T-helper 17 cell (primary cell): ENCODE data around the gene SPEM1. TPM values are rescaled to one million over a fixed set of nuclear protein-coding genes. Genes with fewer than 3 reads are reported as not detected.

Experiments
- ATAC-seq: fragments of 150-1000 bp; cut with Tn5 transposase; 2 replicates; pipeline ENCODE4 v1.10.0; 2021; ENCODE audit warnings: mild to moderate bottlenecking, moderate library complexity
- DNase-seq, 3 donors: peaks; one replicate each; pipeline versions ENCODE4 v3.0.0 to v3.0.0-alpha.2; 2020 to 2021
- H3K9me3 ChIP-seq: one replicate; pipeline ENCODE4 v1.7.0; 2013; ENCODE audit warnings: low read length, mild to moderate bottlenecking; ENCODE audit not compliant: control insufficient read depth, poor library complexity, severe bottlenecking
- H3K27ac Mint-ChIP-seq: one replicate; pipeline ENCODE4 v1.8.0; 2022; ENCODE audit warnings: mild to moderate bottlenecking, moderate library complexity, mixed read lengths
- H3K27me3 Mint-ChIP-seq: one replicate; pipeline ENCODE4 v1.8.0; 2022; ENCODE audit warnings: mixed read lengths
- H3K36me3 Mint-ChIP-seq: one replicate; pipeline ENCODE4 v1.8.0; 2022; ENCODE audit warnings: low read depth, mixed read lengths
- H3K4me1 Mint-ChIP-seq: one replicate; pipeline ENCODE4 v1.8.0; 2022; ENCODE audit warnings: mild to moderate bottlenecking, mixed read lengths
- H3K4me3 Mint-ChIP-seq: one replicate; pipeline ENCODE4 v1.8.0; 2022; ENCODE audit warnings: mild to moderate bottlenecking, moderate library complexity, mixed read lengths
- total RNA-seq, 4 donors: library from RNA in 2 of 4; stranded (reverse) in 2 of 4; gene quantifications; one replicate each; pipeline ENCODE4 v1.2.3 and lab custom pipeline; 2022 to 2026

The SPEM1 gene
- total RNA-seq, 2 donors from 2014 or later, result not detected

DNA sequence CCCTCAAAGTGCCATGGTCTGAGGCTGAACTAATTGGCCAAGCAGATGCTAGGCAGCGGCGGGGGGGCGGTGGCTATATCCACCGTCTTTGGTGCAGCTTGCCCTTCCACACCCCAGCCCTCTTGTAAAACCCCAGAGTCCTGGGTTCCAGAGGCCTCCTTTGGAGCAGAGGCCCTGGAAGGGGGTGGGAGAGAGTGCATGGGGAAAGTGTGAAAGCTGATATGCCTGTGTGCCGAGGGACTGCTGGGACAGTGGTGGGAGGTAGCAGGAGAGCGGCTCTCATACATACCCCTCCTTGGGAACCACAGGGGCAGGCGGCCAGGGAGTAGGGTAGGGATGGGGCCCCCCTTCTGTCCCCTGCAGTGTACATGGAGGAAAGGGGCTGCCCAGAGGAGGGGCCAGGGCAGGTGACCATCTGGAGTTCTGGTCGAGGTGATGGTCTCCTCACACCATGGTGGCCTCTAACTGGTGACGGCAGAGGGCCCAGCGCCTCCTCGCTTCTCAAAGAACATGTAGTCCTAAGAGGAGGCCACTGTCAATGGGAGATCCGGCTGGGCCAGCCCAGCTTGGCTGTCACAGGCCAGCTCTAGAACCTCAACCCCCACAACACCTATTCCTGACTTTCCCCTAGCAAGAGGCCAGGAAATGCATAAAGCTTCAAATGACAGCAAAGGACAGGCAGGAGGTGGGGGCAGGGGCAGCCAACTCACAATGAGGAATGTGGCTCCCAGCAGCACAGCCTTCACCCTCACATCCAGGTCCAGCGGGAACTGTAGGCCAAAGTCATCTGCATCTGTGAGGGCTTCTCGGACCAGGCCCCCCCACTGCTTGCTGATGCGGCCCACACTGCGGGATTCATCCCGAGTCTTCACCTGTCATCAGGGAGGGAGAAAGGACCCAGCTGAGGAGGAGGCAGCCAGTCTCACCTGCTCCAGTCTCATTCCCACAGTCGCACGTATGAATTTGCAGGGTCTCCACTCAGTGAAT is 29.9 kb upstream of the SPEM1 start:
- DNase-seq, result no peak
- peak overlapping the region; percentile 43 for H3K27ac Mint-ChIP-seq

DNA sequence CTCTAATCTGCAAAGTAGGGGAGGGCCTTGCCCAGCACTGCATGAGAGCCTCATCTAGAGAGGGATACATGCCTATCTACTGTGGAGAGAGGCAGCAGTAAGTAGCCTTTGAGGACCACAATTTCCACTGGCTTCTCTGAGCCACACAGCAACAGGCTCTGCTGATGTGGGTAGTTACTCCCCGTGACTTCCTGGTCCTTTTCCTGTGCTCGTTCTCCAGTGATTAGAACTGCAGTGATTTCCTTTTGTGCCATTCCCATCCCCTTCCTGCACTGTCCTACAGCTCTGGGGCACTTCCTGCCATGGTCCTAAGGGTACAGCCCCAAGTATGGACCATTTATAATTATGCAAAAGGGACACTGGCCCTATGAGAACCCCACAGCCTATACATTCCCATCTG is 28.8 kb upstream of the SPEM1 start:
- peaks cover 38% of the 10 kb centered on the region for H3K4me1 Mint-ChIP-seq
- no peak overlapping the region for H3K27ac Mint-ChIP-seq
- ATAC-seq (no peak), DNase-seq (no peak)
- no peaks in the 10 kb centered on the region for H3K9me3 ChIP-seq
- peaks cover 2% of the 10 kb centered on the region for H3K36me3 Mint-ChIP-seq
- peak overlapping the region; percentile 80 for H3K4me3 Mint-ChIP-seq
- H3K27me3 Mint-ChIP-seq, result no peaks in the 10 kb centered on the region

More for the DNA sequence above, 29.9 kb upstream of the SPEM1 start:
- Mint-ChIP-seq H3K36me3 (peaks cover 5% of the 10 kb centered on the region), H3K27me3 (no peaks in the 10 kb centered on the region), H3K4me1 (peaks cover 38% of the 10 kb centered on the region), H3K4me3 (no peak overlapping the region)
- ATAC-seq, result no peak
- no peaks in the 10 kb centered on the region for H3K9me3 ChIP-seq

GRCh38 chr17:7392696-7393612 is 27.2 kb upstream of the SPEM1 start:
- peaks cover 2% of the 10 kb centered on the region for H3K36me3 Mint-ChIP-seq

DNA sequence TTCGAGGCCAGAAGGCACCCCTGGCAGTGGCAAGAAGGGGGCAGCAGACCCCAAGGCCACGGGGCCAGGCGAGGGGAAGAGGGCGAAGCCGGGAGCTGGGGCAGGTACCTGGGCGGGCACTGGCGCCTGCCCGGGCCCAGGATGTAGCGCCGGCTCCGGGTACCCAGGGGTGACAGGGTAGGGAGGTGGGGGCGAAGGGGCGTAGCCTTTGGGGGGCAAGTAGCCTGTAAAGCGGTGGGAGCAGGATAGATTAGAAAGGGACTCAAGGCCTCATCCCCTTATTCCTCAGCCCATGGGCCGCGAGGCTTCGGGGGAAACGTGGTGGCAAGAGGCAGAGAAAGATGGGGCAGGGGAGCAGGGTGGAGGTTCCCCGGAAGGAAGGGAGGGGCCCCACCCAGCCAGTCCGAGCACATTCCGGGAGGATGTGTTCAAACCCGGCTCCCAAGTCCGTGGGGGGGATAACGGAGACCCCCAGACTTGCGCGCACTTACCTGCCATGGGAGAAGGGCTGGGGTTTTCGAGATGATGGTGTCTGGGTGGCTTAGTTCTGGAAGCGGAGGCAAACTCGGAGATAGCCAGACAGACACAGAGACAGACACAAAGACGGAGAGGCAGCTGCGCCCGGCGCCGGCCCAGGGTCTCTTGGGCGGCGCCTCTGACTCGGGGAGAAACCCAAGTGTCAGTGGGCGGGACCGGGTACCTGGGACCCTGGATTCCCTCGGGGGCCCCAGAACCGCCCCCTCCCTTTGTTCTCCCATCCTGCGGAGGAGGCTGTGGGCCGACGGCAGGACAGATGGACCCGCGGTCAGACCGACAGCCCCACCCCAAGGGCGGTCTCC is 26.3 kb upstream of the SPEM1 start:
- peak overlapping the region; percentile 93 for H3K27ac Mint-ChIP-seq
- peak overlapping the region; percentile 95 for H3K4me3 Mint-ChIP-seq
- H3K36me3 Mint-ChIP-seq, result peaks cover 2% of the 10 kb centered on the region
- no peaks in the 10 kb centered on the region for H3K27me3 Mint-ChIP-seq
- ATAC-seq (peak; percentile 81), DNase-seq (peak; percentile 61 to 76 (median 68))
- peaks cover 33% of the 10 kb centered on the region for H3K4me1 Mint-ChIP-seq
- no peaks in the 10 kb centered on the region for H3K9me3 ChIP-seq

More at GRCh38 chr17:7392696-7393612, 27.2 kb upstream of the SPEM1 start:
- DNase-seq (no peak), ATAC-seq (no peak)
- H3K27me3 Mint-ChIP-seq, result no peaks in the 10 kb centered on the region
- H3K9me3 ChIP-seq, result no peaks in the 10 kb centered on the region
- peak overlapping the region; percentile 95 for H3K4me3 Mint-ChIP-seq
- H3K27ac Mint-ChIP-seq, result peak overlapping the region; percentile 47
- peaks cover 33% of the 10 kb centered on the region for H3K4me1 Mint-ChIP-seq

GRCh38 chr17:7394452-7395191 is 25.5 kb upstream of the SPEM1 start, which contains the start of gene PLSCR3:
PLSCR3 (minus strand) TSS chr17:7394525; CDS start chr17:7394110, 415 bp downstream.
- DNase-seq (peak; percentile 79 to 84 (median 83)), ATAC-seq (peak; percentile 90)
- Mint-ChIP-seq H3K36me3 (peaks cover 2% of the 10 kb centered on the region), H3K4me1 (peaks cover 33% of the 10 kb centered on the region), H3K4me3 (peak within 1 kb of the TSS; percentile 95), H3K27ac (peak within 1 kb of the TSS; percentile 93), H3K27me3 (no peaks in the 10 kb centered on the region)
- H3K9me3 ChIP-seq, result no peaks in the 10 kb centered on the region

GRCh38 chr17:7396147-7396546 is 24.0 kb upstream of the SPEM1 start:
- H3K36me3 Mint-ChIP-seq, result peaks cover 2% of the 10 kb centered on the region
- ATAC-seq, result no peak
- no peak overlapping the region for H3K27ac Mint-ChIP-seq
- no peaks in the 10 kb centered on the region for H3K9me3 ChIP-seq
- no peaks in the 10 kb centered on the region for H3K27me3 Mint-ChIP-seq
- no peak for DNase-seq
- H3K4me3 Mint-ChIP-seq, result no peak overlapping the region
- peaks cover 27% of the 10 kb centered on the region for H3K4me1 Mint-ChIP-seq

- DNase-seq, result no peak
- ATAC-seq, result no peak
- Mint-ChIP-seq H3K27ac (no peak overlapping the region), H3K4me1 (peaks cover 12% of the 10 kb centered on the region), H3K27me3 (no peaks in the 10 kb centered on the region), H3K36me3 (no peaks in the 10 kb centered on the region), H3K4me3 (no peak overlapping the region)
- no peaks in the 10 kb centered on the region for H3K9me3 ChIP-seq
These were observed 21.5 kb upstream of the SPEM1 start for GRCh38 chr17:7398612-7399011.

DNA sequence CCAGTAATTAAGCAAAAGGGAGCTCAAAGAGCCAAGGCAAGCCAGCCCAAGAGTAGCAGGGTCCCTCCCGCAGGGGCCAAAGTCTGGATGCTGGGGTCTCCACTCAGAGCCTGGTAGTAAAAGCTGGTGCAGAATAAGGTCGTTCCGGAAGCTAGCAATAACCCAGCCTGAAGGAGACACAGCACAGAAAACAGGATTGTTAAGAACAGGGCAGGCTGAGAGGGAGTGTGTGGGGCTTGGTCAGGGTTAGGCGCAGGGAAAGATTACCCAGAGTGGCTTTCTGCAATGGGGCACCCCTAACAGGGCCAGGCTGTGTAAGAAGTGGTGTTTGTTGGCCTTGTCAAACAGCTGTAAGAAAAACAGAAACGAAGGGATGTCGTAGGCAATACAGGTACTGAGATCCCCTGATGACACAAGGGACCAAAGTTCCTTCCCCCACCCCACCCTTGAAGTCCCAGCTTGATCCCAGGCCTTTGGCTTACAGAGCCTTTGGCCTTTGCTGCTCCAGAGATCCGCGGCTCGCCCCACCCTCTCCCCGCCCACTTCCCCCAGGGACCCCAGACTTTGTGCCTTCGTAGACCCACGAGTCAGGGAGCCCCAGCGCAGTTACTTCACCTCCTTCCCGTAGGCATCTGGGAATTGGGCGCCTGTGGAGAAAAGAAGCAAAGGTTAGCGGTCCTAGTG is 16.9 kb upstream of the SPEM1 start:
- peaks cover 19% of the 10 kb centered on the region for H3K4me1 Mint-ChIP-seq
- ATAC-seq (no peak), DNase-seq (peak in 1 of 3 donors; percentile 23)
- peak overlapping the region; percentile 93 for H3K4me3 Mint-ChIP-seq
- H3K27me3 Mint-ChIP-seq, result no peaks in the 10 kb centered on the region
- H3K36me3 Mint-ChIP-seq, result peaks cover 2% of the 10 kb centered on the region
- peak overlapping the region; percentile 70 for H3K27ac Mint-ChIP-seq
- no peaks in the 10 kb centered on the region for H3K9me3 ChIP-seq

GRCh38 chr17:7403727-7403976 is 16.5 kb upstream of the SPEM1 start:
- Mint-ChIP-seq H3K27ac (peak overlapping the region; percentile 70), H3K27me3 (no peaks in the 10 kb centered on the region), H3K4me1 (peaks cover 19% of the 10 kb centered on the region), H3K4me3 (peak overlapping the region; percentile 93), H3K36me3 (peaks cover 2% of the 10 kb centered on the region)
- ATAC-seq (no peak), DNase-seq (no peak)
- H3K9me3 ChIP-seq, result no peaks in the 10 kb centered on the region

GRCh38 chr17:7403977-7404736 is 16.0 kb upstream of the SPEM1 start, which contains the start of gene TMEM256:
TMEM256 (minus strand) TSS chr17:7404097; CDS start chr17:7404084, 13 bp downstream.
- Mint-ChIP-seq H3K27ac (peak within 1 kb of the TSS; percentile 70), H3K4me3 (peak within 1 kb of the TSS; percentile 93), H3K27me3 (no peaks in the 10 kb centered on the region), H3K36me3 (peaks cover 2% of the 10 kb centered on the region), H3K4me1 (peaks cover 21% of the 10 kb centered on the region)
- ATAC-seq (peak; percentile 92), DNase-seq (peak; percentile 82 to 96 (median 89))
- no peaks in the 10 kb centered on the region for H3K9me3 ChIP-seq

- peak; percentile 53 for ATAC-seq
- peaks cover 22% of the 10 kb centered on the region for H3K4me1 Mint-ChIP-seq
- H3K27me3 Mint-ChIP-seq, result no peaks in the 10 kb centered on the region
- peak overlapping the region; percentile 70 for H3K27ac Mint-ChIP-seq
- no peaks in the 10 kb centered on the region for H3K9me3 ChIP-seq
- peaks cover 2% of the 10 kb centered on the region for H3K36me3 Mint-ChIP-seq
- peak in 2 of 3 donors; percentile 74 for DNase-seq
- H3K4me3 Mint-ChIP-seq, result peak overlapping the region; percentile 93
These were observed 15.3 kb upstream of the SPEM1 start for GRCh38 chr17:7404737-7405349.
